GM18858 (cell line): ENCODE measurements around the gene GATB.
A peak's percentile ranks its signal among the peaks of the same experiment; 100 is the strongest.

Source experiments
- ATAC-seq: cut with Tn5 transposase; IDR thresholded peaks from one replicate; pipeline ENCODE4 v1.9.1; 2021; ENCODE audit not compliant: unreplicated experiment

The GATB gene, protein sequence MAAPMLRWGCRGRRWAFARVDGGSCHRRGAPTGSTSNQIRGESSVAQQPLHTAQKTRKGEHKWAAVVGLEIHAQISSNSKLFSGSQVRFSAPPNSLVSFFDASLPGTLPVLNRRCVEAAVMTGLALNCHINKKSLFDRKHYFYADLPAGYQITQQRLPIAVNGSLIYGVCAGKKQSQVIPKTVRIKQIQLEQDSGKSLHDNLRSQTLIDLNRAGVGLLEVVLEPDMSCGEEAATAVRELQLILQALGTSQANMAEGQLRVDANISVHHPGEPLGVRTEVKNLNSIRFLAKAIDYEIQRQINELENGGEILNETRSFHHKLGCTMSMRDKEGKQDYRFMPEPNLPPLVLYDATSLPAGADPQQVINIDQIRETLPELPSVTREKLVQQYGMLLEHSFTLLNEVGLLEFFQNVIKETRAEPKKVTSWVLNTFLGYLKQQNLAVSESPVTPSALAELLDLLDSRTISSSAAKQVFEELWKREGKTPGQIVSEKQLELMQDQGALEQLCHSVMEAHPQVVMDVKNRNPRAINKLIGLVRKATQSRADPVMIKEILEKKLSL

DNA sequence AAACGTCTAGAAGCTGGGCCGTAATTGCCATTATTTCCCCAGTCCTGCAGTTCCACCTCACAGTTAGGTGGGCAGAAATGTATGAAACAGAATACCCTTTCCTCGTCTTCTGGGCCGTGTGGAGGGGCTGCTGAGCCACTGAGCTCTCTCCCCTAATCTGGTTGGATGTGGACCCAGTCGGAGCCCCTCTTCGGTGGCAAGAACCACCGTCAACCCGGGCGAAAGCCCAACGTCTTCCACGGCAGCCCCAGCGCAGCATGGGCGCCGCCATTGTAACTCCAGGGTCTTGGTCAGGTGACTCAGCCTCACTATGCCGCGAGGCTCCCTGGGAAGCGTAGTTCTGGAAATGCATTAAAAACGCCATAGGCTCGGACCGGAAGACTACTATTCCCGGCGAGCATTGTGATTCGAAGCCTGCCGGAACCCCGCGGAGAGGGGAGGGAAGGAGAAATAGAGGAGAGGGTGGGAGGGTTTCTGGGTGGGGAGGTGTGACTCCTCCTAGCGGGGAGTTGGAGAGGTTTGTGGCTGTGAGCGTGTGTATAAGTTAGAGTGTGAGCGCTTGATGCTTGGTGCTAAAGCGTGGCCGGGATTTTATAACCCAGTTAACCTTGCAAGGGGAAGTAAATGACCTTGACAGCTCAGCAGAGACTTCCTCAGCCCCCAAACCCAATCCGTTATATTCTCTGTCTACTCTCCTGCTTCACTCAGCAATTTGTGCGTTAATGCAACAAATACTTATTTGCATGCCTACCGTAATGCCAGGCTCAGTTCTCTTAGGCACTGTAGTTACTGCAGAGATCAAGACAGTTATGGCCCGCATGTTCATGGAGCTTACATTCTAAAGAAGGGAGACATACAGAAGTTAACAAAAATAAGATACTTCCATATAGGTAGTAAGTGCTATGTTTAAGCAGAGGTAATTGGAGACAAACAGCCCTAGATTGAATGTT lies at the start of gene GATB:
GATB (minus strand) TSS at position 296 of the 950 bp plus-strand sequence; CDS start at position 271, 25 bp downstream.
- peak; percentile 100 for ATAC-seq

DNA sequence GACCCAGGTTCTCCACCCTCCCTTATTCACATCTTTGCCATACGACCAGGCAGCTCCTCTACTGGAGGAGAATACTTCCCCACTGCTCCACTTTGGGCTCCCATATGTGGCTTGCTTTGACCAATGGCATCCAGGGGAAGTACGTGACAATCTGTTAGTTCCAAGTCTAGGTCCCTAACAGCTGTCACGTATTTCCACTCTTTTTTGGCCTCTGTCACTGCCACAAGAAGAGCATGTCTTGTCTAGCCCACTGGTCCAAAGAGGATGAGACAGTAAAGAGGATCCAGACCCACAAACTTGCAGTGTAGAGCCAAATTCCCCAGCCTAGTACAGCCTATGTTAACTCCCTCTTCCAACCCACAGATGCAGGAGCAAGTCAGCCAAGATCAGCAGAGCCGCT lies 49.7 kb upstream of the GATB start:
- no peak for ATAC-seq

DNA sequence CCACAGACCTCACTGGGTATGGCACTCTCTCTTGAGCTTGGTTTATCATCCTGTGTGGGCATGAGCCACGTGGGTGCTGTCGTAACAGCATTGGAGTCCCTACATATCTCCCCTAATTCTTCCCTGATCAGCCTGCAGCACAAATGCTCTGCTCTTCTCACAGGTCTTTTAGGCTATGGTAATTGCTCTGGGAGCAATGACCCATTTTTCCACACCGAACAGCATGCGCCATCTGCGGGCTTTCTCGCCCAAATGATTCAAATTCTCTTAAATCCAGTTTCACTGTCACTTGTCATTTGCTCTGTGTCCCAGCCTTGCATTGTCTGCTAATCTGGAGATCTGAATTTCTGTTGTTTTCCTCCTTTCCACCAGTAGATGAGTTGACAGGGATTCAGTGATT lies 48.9 kb upstream of the GATB start:
- no peak for ATAC-seq

DNA sequence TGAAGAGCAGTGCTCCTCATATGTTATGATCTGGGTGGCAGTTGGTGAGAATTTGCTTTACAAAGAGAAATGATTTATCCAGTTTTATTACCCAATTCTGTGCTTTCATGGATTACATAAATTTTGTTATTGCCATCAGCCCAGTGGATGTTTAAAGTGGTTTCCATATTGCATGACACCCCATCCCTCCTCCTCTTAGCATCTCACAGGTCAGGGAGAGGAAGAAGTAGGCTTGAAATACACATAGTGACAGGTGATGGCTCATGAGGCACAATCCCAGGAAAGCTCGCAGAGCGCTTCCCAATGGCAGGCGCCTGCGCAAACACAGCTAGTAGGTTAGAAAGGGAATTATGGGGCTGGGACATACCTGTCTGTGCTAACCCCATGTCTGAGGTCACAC lies 47.7 kb upstream of the GATB start:
- no peak for ATAC-seq

DNA sequence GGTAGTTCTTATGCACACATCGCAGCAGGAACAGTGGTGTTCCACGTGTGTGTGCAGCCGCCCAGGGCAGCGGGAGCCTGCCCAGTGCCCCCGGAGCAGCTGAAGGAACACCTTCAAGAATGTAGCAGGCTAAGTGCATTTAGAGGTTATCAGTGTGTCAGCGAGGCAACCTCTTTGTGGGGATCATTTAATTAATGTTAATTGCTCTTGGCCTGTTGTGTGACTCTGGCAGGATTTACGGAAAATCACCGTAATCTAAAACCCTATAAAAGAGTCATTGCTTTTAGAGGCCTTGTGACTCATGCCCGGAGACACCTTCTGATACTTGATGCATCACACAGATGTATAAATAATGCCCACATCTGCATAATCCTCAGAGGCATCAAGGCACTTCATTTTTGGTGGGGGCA lies 47.3 kb upstream of the GATB start:
- ATAC-seq, result no peak

DNA sequence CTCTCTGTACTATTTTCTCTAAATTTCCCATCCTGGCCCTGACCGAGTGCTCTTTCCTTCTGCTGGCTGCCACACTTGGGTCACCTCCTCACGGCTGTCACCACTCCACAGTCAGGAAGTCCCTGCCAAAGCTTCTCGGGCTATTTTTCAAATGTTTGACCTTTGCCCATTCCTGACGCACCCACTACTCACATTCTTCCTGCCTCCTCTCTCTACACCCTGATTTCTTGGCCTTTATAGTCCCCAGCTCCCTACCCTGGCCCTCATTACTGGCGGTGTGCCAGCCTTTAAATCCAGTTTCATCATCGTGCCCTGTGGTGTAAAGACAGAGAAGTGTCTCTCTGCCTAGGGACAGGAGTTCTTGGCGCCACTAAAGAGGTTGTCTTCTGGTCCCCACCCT lies 46.4 kb upstream of the GATB start:
- no peak for ATAC-seq

DNA sequence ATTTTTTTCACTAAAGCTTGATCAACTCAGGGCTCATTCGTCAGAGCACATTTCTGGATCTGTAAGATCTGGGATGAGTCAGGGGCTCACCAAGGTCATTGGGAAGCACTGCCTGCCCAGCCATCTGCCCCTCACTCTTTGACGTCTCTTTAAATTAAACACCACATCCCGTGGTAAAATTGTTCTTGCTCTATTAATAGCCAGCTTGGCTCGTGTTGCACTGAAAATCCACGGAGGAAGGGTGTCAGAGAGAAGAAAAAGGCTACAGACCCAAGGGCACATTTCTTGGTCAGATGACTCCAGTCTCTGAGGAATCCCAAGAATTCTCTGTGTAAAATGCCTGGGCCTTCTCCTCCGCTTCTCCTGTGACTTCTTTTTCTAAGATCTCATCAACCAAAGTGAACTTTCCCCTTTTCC lies 45.7 kb upstream of the GATB start:
- no peak for ATAC-seq

DNA sequence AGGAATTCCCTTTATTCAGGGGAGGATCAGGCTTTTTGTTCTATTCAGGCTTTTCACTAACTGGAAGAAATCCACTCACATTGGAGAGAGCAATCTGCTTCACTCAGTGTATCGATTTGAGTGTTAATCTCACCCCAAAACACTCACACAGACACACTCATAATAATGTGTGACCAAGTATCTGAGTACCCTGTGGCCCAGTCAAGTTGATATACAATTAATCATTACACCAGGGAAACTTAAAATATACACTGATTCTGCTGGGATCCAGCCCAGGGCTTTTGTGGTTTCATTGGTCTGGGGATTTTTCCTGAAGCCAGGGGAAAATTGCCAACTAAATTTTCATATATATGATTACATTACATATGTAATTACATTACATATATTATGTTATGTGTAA lies 44.0 kb upstream of the GATB start:
- no peak for ATAC-seq

DNA sequence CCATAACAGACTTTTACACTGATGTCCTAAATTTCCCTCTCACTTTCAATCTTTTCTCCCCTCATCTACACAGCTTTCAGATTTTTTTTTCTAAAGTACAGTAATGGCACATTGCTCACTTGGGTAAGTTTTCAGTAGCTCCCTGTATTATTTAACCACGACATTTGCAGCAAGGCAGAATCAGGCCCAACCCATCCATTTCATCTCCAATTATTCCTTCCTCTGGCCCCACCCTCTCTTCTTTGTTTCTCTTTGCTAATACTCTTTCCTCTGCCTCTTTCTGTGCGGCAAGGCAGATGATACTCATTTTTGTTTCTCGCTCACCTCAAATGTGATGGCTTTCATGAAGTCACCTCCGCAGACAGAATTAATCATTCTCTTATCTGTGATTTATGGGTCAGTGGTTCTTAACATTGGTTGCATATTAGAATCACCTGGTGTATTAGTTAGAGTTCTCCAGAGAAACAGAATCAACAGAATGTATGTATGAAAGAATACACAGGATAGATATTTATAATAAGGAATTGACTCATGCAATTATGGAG lies 43.4 kb upstream of the GATB start:
- no peak for ATAC-seq

DNA sequence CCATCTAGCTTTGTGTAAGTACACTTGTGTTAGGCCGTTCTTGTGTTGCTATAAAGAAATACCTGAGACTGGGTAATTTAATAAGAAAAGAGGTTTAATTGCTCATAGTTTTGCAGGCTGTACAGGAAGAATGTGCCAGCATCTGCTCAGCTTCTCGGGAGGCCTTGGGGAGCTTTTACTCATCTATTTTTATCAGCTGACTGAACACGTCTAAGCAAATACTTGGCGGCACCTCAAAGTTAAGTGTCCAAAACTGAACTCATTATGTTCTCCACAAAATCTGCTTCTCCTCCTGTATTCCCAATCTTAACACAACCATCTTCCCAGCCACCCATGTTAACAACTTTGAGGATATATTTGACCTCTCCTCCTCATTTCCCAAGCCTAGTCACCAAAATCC lies 42.4 kb upstream of the GATB start:
- ATAC-seq, result no peak

DNA sequence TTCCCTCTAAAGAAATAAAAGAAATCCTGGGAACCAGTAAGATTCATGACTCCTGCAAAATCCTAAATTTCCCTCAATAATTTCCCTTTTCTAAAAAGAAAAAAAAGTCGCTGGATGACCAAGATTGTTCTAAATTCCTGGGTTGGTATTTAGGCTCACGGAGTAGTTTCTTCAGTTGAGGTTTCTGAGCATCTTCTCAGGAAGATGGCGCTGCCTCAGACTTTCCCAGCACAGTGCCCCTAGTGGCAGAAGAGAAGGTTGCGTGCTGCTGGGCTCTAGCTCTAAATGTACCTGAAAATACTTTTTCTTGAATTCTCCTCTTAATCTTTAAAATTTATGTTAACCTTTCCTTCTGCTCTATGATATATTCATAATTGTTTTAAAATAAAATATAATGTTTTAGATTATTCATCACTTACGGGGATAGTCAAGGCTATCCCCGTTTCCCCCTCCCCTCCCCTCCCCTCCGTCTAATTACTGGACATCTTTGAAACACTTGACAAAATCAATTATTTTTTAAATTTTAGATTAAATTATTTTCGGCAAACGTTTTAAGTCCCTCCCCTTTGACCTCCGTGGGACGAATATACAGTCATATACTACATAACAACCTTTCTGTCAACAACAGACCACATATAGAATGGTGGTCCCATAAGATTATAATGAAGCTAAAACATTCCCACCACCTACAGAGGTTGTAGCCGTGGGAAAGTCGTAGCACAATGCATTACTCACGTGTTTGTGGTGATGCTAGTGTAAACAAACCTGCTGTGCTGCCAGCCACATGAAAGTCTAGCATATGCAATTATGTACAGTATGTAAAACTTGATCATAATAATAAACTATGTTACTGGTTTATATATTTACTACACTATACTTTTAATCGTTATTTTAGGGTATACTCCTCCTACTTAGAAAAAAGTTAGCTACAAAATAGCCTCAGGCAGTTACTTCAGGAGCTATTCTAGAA lies 41.0 kb upstream of the GATB start:
- no peak for ATAC-seq

DNA sequence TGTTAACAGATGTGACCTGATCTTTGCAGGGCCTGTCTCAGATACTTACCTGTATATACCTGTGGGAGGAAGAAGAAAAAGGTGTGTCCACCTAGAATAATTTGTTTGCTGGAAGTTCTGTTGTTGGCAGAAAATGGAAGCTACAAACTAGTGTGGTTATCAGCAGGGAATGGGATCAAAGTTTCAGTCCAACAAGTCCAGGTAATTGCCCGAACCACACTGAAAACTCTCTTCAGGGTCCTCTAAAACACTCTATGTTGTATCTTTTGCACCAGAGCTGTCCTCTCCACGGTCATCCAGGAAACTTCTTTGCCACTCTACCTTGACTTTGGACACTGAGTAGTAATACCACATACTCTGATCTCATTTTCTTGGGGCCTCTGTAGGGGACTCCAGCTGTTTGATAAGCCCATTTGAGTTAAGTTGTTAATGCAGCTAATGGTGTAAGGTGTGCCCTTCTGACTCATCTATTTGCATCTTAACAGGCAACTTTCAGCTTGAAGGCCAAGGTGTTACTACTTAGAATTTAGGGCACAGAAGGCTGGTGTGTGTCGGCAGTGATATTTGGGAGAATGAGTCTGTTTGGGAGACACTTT lies 38.7 kb upstream of the GATB start:
- no peak for ATAC-seq

DNA sequence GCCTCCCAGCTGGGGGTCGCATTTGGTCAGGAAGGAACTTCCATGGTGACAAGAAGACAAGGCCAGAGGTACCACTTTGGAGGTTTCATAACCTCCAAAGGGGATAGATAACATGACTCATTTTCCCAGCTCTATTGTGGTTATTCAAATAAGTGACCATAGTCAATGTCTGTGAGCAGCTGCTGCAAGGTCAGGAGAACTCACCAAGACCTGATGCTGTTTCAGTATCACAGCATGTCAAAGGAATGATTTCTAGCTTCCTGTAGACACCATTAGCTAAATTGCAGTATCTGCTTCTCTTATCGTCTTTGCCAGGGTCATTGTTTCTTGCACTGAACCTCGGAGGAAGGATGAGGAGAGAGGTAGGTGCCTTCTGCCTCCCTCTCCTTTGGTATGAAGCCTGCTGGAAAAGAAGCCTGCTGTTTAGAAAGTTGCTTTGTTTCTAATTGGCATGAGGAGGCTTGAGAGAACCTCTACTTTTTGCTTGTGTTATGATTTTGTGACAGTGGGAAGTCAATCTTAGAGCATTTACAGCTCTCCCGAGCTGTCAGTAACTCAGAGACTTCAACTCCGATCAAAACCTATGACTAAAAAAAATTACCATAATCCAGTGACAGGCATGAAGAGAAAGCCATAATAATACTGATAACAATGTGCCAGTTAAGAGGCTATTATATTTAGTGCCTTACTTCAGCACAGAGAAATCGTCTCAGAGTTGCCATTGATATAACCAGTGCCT lies 38.0 kb upstream of the GATB start:
- ATAC-seq, result peak; percentile 89

DNA sequence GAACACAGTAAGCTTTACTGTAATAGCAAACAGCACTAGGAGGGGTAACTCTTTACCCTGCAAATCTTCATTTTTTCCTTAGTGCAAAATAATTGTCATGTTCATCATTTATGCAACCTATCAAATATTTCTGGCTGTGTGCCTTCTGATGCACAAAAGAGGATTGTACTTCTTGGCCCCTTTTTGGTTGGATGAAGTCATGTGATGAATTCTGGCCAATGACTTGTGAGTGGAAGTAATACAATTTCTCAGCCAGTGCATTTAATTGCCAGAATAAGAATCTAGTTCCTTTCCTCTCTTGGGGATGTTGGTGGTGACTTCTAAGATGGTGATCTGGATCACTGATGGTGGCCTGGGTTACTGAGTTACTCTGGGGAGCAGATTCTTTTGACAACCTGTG lies 37.0 kb upstream of the GATB start:
- no peak for ATAC-seq

DNA sequence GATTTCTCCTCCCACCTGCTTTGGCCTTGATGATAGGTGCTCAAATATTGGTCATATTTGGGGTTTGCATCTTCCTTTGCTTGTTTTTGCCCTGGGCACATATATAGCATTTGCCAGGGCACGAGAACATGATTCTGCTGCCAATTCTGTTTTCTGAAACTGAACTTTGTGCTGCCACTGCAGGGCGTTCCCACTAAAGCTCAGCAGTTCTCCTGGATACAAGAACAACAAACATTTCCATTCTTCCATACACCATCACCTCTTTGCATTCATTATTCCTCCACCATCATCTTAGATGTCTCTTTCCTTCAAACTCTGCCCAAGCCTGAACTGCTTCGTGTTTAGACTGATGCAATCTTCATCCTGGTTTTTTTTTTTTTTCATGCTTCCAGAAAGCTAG lies 36.3 kb upstream of the GATB start:
- ATAC-seq, result no peak

DNA sequence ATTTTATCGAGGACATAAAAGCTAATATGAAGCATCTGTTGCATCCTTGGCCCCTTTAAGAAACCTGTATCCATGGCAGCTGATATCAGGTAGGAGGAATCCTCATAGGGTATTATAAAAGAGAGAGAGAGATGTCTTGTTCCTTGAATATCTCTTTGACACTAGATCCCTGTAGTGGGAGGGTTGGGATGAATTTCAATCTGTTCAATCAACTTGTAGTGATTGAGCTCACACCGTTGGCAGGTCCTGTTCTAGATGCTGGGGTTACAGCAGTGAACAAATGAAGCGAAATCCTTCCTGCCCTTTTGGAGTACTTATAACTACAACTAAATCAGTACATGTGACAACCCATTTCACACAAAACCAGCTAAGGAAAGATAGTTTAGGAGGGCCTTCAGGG lies 35.3 kb upstream of the GATB start:
- no peak for ATAC-seq

DNA sequence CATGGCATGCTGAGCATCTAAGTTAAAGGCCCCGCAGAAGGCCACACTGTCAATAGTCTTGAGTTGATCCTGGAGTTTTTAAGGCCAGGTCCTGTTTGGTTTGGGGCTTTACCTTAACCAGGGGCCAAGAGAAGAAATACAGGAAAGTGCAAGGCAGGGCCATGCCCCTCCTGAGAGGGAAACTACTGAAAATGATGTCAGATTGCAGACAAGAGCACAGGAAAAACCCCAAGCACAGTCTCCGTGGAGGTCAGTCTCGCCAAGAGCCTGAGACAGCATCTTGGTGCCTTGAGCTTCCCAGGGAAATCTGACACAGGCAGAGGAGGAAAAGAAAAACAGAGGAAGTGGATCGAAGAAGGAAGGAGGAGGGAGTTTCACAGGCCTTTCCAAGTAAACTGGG lies 32.2 kb upstream of the GATB start:
- ATAC-seq, result no peak

DNA sequence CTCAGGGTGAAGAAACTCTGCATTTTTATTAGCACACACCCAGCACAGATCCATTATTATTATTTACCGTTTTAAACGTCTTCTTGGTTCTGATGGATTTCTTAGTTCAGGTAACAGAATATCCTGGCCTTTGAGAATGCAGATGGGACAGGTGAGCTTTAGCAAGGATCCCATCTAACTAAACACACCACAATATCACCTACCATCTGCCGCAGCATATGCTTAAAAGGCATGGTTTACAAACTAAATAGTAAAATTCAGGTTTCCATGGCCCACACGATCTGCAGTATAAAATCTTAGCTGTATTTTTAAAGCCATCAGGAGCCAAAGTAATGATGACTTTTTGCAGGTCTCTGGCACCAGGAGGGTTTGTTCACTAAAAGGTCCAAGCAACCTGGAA lies 31.7 kb upstream of the GATB start:
- ATAC-seq, result no peak

DNA sequence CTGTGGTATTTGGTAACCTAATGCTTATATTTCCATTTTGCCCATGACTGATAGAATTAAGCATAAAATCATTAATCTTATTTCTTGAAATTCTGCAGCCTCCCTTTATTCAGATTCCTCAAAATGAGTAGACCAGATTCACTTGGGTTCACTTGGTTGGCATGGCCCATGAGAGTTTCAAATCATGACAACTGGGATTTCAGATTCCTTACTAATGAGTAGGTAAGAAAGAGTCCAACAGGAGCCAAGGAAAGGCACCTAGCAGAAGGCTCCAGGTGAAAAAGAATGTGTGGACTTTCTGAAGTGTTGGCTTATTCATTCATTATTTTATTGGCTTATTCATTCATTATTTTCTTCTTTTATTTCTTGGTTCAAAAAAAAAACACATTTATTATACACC lies 27.2 kb upstream of the GATB start:
- no peak for ATAC-seq
